Mesenchymal stem cell (in vitro differentiated cells and primary cell): Measurements from ENCODE around the gene ATP6V0A1.

Source experiments
- DNase-seq: peaks from one replicate; pipeline ENCODE4 v3.0.0-alpha.2; 2013
- H2AFZ ChIP-seq: one replicate; pipeline ENCODE4 v1.6.1; 2013; ENCODE audit warnings: low read depth, mild to moderate bottlenecking, control low read depth, inconsistent platforms, low read length, moderate library complexity
- H2AK5ac ChIP-seq: 2 replicates; pipeline ENCODE4 v1.6.1; 2013; ENCODE audit warnings: low read length, moderate library complexity, mild to moderate bottlenecking, inconsistent platforms; ENCODE audit not compliant: severe bottlenecking
- H2BK120ac ChIP-seq: one replicate; pipeline ENCODE4 v1.6.1; 2013; ENCODE audit warnings: low read depth, mild to moderate bottlenecking, inconsistent platforms, low read length, moderate library complexity
- H2BK12ac ChIP-seq, 2 experiments: one replicate each; pipeline ENCODE4 v1.6.1; 2013; ENCODE audit warnings: inconsistent platforms in 2 of 2, low read length in 2 of 2, mild to moderate bottlenecking in 2 of 2, moderate library complexity in 2 of 2, control low read depth in 1 of 2
- H2BK15ac ChIP-seq: one replicate; pipeline ENCODE4 v1.6.1; 2013; ENCODE audit warnings: mild to moderate bottlenecking, low read depth, inconsistent platforms; ENCODE audit not compliant: poor library complexity, severe bottlenecking
- H2BK5ac ChIP-seq: 2 replicates; pipeline ENCODE4 v1.6.1; 2013; ENCODE audit warnings: low read depth, mild to moderate bottlenecking, low read length, control low read depth, inconsistent platforms; ENCODE audit not compliant: poor library complexity, severe bottlenecking
- H3K14ac ChIP-seq, 2 experiments: one replicate each; pipeline ENCODE4 v1.6.1; 2013; ENCODE audit warnings: inconsistent platforms in 2 of 2, low read length in 2 of 2, control low read depth in 1 of 2, mild to moderate bottlenecking in 1 of 2, moderate library complexity in 1 of 2
- H3K18ac ChIP-seq, 2 experiments: one replicate each; pipeline ENCODE4 v1.6.1; 2013; ENCODE audit warnings: inconsistent platforms in 2 of 2, low read length in 2 of 2, control low read depth in 1 of 2, low read depth in 1 of 2, mild to moderate bottlenecking in 1 of 2
- H3K23ac ChIP-seq, 2 experiments: one replicate each; pipeline ENCODE4 v1.6.1; 2013; ENCODE audit warnings: inconsistent platforms in 2 of 2, low read length in 2 of 2, mild to moderate bottlenecking in 2 of 2, moderate library complexity in 2 of 2, control low read depth in 1 of 2
- H3K27ac ChIP-seq: 2 replicates; pipeline ENCODE4 v1.5.1; 2013; ENCODE audit warnings: mild to moderate bottlenecking, moderate library complexity, low read length, control low read depth, inconsistent platforms; ENCODE audit not compliant: poor library complexity, severe bottlenecking
- H3K27me3 ChIP-seq, 2 experiments: 2 replicates each; pipeline versions ENCODE4 v1.6.1 to v1.7.0; 2013; ENCODE audit warnings: low read length in 2 of 2, mild to moderate bottlenecking in 2 of 2, moderate library complexity in 2 of 2, control low read depth in 1 of 2, inconsistent platforms in 1 of 2; ENCODE audit not compliant: control insufficient read depth in 1 of 2, insufficient read depth in 1 of 2
- H3K36me3 ChIP-seq, 2 experiments: 2 replicates each; pipeline versions ENCODE4 v1.6.1 to v1.7.0; 2013; ENCODE audit warnings: low read length in 2 of 2, control low read depth in 1 of 2, inconsistent platforms in 1 of 2, low read depth in 1 of 2, mild to moderate bottlenecking in 1 of 2; ENCODE audit not compliant: insufficient read depth in 2 of 2, control insufficient read depth in 1 of 2
- H3K4ac ChIP-seq, 2 experiments: one replicate each; pipeline ENCODE4 v1.6.1; 2013; ENCODE audit warnings: inconsistent platforms in 2 of 2, low read length in 2 of 2, mild to moderate bottlenecking in 2 of 2, moderate library complexity in 2 of 2, control low read depth in 1 of 2, low read depth in 1 of 2
- H3K4me1 ChIP-seq: 2 replicates; pipeline ENCODE4 v1.6.1; 2013; ENCODE audit warnings: low read depth, low read length, control low read depth; ENCODE audit not compliant: control insufficient read depth, insufficient read depth
- H3K4me2 ChIP-seq: 2 replicates; pipeline ENCODE4 v1.6.1; 2013; ENCODE audit warnings: low read length, mild to moderate bottlenecking, inconsistent platforms; ENCODE audit not compliant: poor library complexity, severe bottlenecking
- H3K4me3 ChIP-seq, 2 experiments: 2 replicates each; pipeline versions ENCODE4 v1.5.1 to v1.7.0; 2013; ENCODE audit warnings: low read length in 2 of 2, mild to moderate bottlenecking in 2 of 2, control low read depth in 1 of 2, low read depth in 1 of 2; ENCODE audit not compliant: insufficient read depth in 1 of 2
- H3K79me1 ChIP-seq: replicated peaks from 2 replicates; pipeline ENCODE4 v1.6.1; 2013; ENCODE audit warnings: mild to moderate bottlenecking, control low read depth, low read length, inconsistent platforms; ENCODE audit not compliant: poor library complexity, severe bottlenecking
- H3K9ac ChIP-seq: 2 replicates; pipeline ENCODE4 v1.7.0; 2013; ENCODE audit warnings: mild to moderate bottlenecking, low read length, moderate library complexity
- H3K9me3 ChIP-seq: 2 replicates; pipeline ENCODE4 v1.7.0; 2013; ENCODE audit warnings: mild to moderate bottlenecking, low read length; ENCODE audit not compliant: control insufficient read depth
- H4K8ac ChIP-seq: one replicate; pipeline ENCODE4 v1.6.1; 2013; ENCODE audit warnings: inconsistent platforms, mild to moderate bottlenecking, low read length, moderate library complexity
- H4K91ac ChIP-seq: one replicate; pipeline ENCODE4 v1.6.1; 2013; ENCODE audit warnings: mild to moderate bottlenecking, low read length, inconsistent platforms
- WGBS: methylation state at CpG from one replicate; pipeline ENCODE4 v1.1.7; 2013; ENCODE audit warnings: mixed read lengths; 5-methylcytosine and 5-hydroxymethylcytosine counted together

Gene ATP6V0A1

DNA sequence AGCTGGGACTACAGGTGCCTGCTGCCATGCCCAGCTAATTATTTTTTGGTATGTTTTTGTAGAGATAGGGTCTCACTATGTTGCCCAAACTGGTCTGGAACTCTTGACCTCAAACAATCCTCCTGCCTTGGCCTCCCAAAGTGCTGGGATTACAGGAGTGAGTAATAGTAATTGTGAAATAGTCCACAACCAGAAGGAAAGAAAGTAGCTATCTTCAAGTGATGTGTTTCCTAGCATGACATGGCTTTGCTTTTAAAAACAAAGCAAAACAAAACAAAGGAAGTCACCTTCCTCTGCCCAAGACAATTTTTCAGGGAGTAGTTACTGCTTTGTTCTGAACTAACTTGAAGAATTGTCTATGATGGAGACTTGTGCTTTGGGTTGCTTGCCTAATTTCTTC is 27.0 kb downstream of the ATP6V0A1 start:
- H3K27me3 ChIP-seq = no peaks in the 10 kb centered on the region
- no peak overlapping the region for H3K18ac ChIP-seq
- H3K4me1 ChIP-seq = no peaks in the 10 kb centered on the region
- no peak overlapping the region for H4K91ac ChIP-seq
- peaks cover 3% of the 10 kb centered on the region for H3K79me1 ChIP-seq
- H3K14ac ChIP-seq = no peak overlapping the region
- no peak overlapping the region for H2BK5ac ChIP-seq
- peaks cover 34 to 92% of the 10 kb centered on the region in 2 experiments for H3K36me3 ChIP-seq
- H3K9ac ChIP-seq = no peak overlapping the region
- H3K9me3 ChIP-seq = no peaks in the 10 kb centered on the region
- H3K23ac ChIP-seq = no peak overlapping the region
- H2BK120ac ChIP-seq = no peak overlapping the region
- H2BK12ac ChIP-seq = no peak overlapping the region
- no peak overlapping the region for H2AK5ac ChIP-seq
- H3K4me3 ChIP-seq = no peak overlapping the region
- H3K4me2 ChIP-seq = no peak overlapping the region
- H2AFZ ChIP-seq = no peak overlapping the region
- H3K4ac ChIP-seq = no peak overlapping the region
- H3K27ac ChIP-seq = no peak overlapping the region
- peak; percentile 26 for DNase-seq
- H2BK15ac ChIP-seq = no peak overlapping the region
- H4K8ac ChIP-seq = no peak overlapping the region

DNA sequence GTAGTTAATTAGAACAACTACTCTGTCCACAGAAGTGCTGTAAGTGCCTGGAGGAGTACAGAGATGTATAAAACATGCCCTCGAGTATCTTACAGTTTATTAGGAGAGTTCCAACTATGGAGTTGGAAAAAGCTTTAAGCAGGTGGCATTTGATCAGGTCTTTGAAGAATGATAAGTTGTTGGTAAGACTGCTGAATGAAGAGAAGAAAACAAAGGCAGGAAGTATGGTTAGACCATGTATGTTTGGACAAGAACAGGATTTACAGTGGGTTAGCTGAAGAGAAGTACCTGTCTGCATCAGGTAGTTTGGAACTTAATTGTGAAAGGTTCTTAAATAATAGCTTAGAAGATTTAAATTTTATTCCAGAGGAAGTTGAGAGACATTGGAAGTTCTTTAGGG is 29.4 kb downstream of the ATP6V0A1 start:
- Histone ChIP-seq H3K27me3 (no peaks in the 10 kb centered on the region), H2BK5ac (no peak overlapping the region), H2BK15ac (no peak overlapping the region), H4K91ac (no peak overlapping the region), H3K9me3 (no peaks in the 10 kb centered on the region), H2AK5ac (no peak overlapping the region), H3K18ac (no peak overlapping the region), H3K9ac (no peak overlapping the region), H3K14ac (no peak overlapping the region), H2BK120ac (no peak overlapping the region), H2AFZ (no peak overlapping the region), H3K36me3 (peaks cover 37 to 86% of the 10 kb centered on the region in 2 experiments), H3K27ac (no peak overlapping the region), H4K8ac (no peak overlapping the region), H3K79me1 (peaks cover 3% of the 10 kb centered on the region), H3K23ac (no peak overlapping the region), H3K4me3 (no peak overlapping the region), H3K4me1 (no peaks in the 10 kb centered on the region), H3K4me2 (no peak overlapping the region), H3K4ac (no peak overlapping the region), H2BK12ac (no peak overlapping the region)
- 96% methylated on average over 1 of the region's 1 CpG for WGBS
- DNase-seq = no peak

DNA sequence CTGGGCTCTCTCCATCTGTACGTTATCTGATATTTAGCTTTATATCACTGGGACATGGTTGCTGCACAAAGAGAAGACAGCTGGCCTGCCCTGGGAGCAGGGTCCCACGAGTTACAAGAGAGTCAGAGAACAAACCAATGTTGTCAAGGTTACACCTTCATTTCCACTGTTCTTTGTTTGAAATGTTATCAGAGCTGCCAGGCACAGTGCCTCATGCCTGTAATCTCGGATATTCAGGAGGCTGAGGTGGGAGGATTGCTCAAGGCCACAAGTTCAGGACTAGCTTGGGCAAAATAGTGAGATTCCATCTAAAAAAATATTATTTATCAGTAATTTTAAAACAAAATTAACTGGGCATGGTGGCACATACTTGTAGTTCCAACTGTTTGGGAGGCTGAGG is 34.6 kb downstream of the ATP6V0A1 start:
- Histone ChIP-seq H2BK5ac (no peak overlapping the region), H3K4me3 (no peak overlapping the region), H3K27ac (no peak overlapping the region), H3K79me1 (peaks cover 1% of the 10 kb centered on the region), H3K23ac (no peak overlapping the region), H2BK120ac (no peak overlapping the region), H3K14ac (no peak overlapping the region), H3K9me3 (no peaks in the 10 kb centered on the region), H3K4me1 (peaks cover 5% of the 10 kb centered on the region), H3K18ac (no peak overlapping the region), H2AFZ (no peak overlapping the region), H3K27me3 (no peaks in the 10 kb centered on the region), H4K91ac (no peak overlapping the region), H2AK5ac (no peak overlapping the region), H4K8ac (no peak overlapping the region), H3K9ac (no peak overlapping the region), H3K36me3 (peaks cover 36 to 82% of the 10 kb centered on the region in 2 experiments), H2BK12ac (no peak overlapping the region), H3K4me2 (no peak overlapping the region), H3K4ac (no peak overlapping the region), H2BK15ac (no peak overlapping the region)
- WGBS = 90% methylated on average over 3 of the region's 3 CpGs
- DNase-seq = no peak

DNA sequence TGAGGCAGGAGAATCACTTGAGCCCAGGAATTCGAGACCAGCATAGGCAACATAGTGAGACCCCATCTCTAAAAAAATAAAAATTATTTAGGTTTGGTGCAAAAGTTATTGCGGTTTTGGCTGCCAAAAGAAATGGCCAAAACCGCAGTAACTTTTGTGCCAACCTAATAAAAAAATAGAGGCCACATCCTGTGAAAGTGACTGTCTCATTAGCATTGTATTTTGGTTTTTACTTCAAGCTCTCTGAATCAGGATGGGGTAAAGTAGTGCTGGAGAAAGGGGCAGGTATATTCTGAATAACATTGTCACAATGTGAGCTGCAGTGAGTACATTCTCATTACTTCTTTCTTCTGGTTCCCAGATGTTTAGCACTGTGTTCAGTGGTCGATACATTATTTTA is 36.0 kb downstream of the ATP6V0A1 start:
- H3K36me3 ChIP-seq = peaks cover 32 to 83% of the 10 kb centered on the region in 2 experiments
- H3K14ac ChIP-seq = no peak overlapping the region
- H3K4me3 ChIP-seq = no peak overlapping the region
- H2BK12ac ChIP-seq = no peak overlapping the region
- 98% methylated on average over 3 of the region's 4 CpGs for WGBS
- no peak overlapping the region for H2BK5ac ChIP-seq
- H3K9ac ChIP-seq = no peak overlapping the region
- H3K23ac ChIP-seq = no peak overlapping the region
- H2BK15ac ChIP-seq = no peak overlapping the region
- peaks cover 5% of the 10 kb centered on the region for H3K4me1 ChIP-seq
- H3K4ac ChIP-seq = no peak overlapping the region
- H3K79me1 ChIP-seq = peaks cover 1% of the 10 kb centered on the region
- H3K9me3 ChIP-seq = no peaks in the 10 kb centered on the region
- H2AK5ac ChIP-seq = no peak overlapping the region
- no peak overlapping the region for H3K18ac ChIP-seq
- no peak overlapping the region for H4K8ac ChIP-seq
- DNase-seq = no peak
- H3K4me2 ChIP-seq = no peak overlapping the region
- no peak overlapping the region for H3K27ac ChIP-seq
- H3K27me3 ChIP-seq = no peaks in the 10 kb centered on the region
- no peak overlapping the region for H2BK120ac ChIP-seq
- H4K91ac ChIP-seq = no peak overlapping the region
- H2AFZ ChIP-seq = no peak overlapping the region
